HG03575 (cell line): ENCODE results near the gene RBPJL.
"Not testable (repeated sequence)": the region's sequence is repeated elsewhere in the genome, so short reads cannot be mapped to it uniquely, and the experiment has no call there.

Source experiments
- ATAC-seq: cut with Tn5 transposase; IDR thresholded peaks from one replicate; pipeline ENCODE4 v1.9.1; 2021; ENCODE audit not compliant: unreplicated experiment, insufficient number of reproducible peaks, low FRiP score; ENCODE audit errors: extremely low read depth

Gene RBPJL

GRCh38 chr20:45350795-45351194, 44.2 kb downstream of the RBPJL start:
- not testable (repeated sequence) for ATAC-seq

GRCh38 chr20:45352729-45353128, 46.1 kb downstream of the RBPJL start:
- no peak for ATAC-seq

GRCh38 chr20:45353746-45354145, 47.1 kb downstream of the RBPJL start:
- ATAC-seq, result no peak

GRCh38 chr20:45354423-45355208, 48.0 kb downstream of the RBPJL start:
- ATAC-seq, result no peak

- ATAC-seq, result no peak
Measured at GRCh38 chr20:45355209-45356084, 48.8 kb downstream of the RBPJL start.

- ATAC-seq, result no peak
Measured at GRCh38 chr20:45358282-45359068, 51.8 kb downstream of the RBPJL start.

- no peak for ATAC-seq
Measured at GRCh38 chr20:45359069-45359405, 52.4 kb downstream of the RBPJL start.

- no peak for ATAC-seq
Measured at GRCh38 chr20:45359406-45360148, 52.9 kb downstream of the RBPJL start.

- no peak for ATAC-seq
Measured at GRCh38 chr20:45361793-45362192, 55.2 kb downstream of the RBPJL start.

- peak; percentile 64 for ATAC-seq
Measured at GRCh38 chr20:45362804-45363610, 56.4 kb downstream of the RBPJL start, which contains the start of gene SYS1. TSS of gene SYS1 (plus strand) at chr20:45363156. CDS start at chr20:45363532, 376 bp downstream.

- ATAC-seq, result no peak
Measured at GRCh38 chr20:45363611-45364492, 57.2 kb downstream of the RBPJL start.

- no peak for ATAC-seq
Measured at GRCh38 chr20:45365444-45365970, 58.9 kb downstream of the RBPJL start.

GRCh38 chr20:45366192-45366591, 59.6 kb downstream of the RBPJL start:
- ATAC-seq, result no peak

- ATAC-seq, result no peak
Measured at GRCh38 chr20:45366631-45367030, 60.0 kb downstream of the RBPJL start.

GRCh38 chr20:45367126-45367525, 60.5 kb downstream of the RBPJL start:
- no peak for ATAC-seq
